H1 (cell line): ENCODE results near the gene CROCC2. TPM values are rescaled to one million over a fixed set of nuclear protein-coding genes. Genes with fewer than 3 reads are reported as not detected.

Experiments used
- BRCA1 ChIP-seq: IDR thresholded peaks from 2 replicates; pipeline ENCODE4 v1.6.1; 2012; ENCODE audit warnings: low read depth, low read length, improper control_type of control experiment
- HDAC6 ChIP-seq: IDR thresholded peaks from one replicate; pipeline ENCODE4 v1.7.1; 2012; ENCODE audit warnings: low read depth, mild to moderate bottlenecking, inconsistent platforms, low read length, moderate library complexity
- polyA plus RNA-seq, 7 experiments: library from polyadenylated mRNA; depleted of rRNA in 3 of 7; stranded (reverse) in 5 of 7; unstranded in 2 of 7; fragments of >200 nt in 5 of 7; fragments of 200-250 nt in 2 of 7; gene quantifications; 1 replicate in 5 of 7; 2 replicates in 1 of 7; 4 replicates in 1 of 7; pipeline versions ENCODE4 v1.2.1 to v1.2.3, GENCODE V29; 2011 to 2013; ENCODE audit warnings: missing spikeins in 2 of 7, mixed read lengths in 2 of 7
- total RNA-seq: library from RNA; stranded (reverse); fragmentation: NEBNext Ultra II Directional; extraction: Animal tissue kit (Norgen Biotek cat#: 25700); gene quantifications from 2 replicates; pipeline ENCODE4 v1.2.1, GENCODE V29; 2021
- TF ChIP-seq, protein P1 (sequence below): fragments of 300-600 bp; sonication (generic); IDR thresholded peaks from 2 replicates; pipeline ENCODE4 v1.7.1; 2012; ENCODE audit warnings: low read length, moderate library complexity, mild to moderate bottlenecking, inconsistent platforms; ENCODE audit not compliant: insufficient replicate concordance

CROCC2 gene
- total and polyA plus RNA-seq, 2 of the 8 experiments (the other 6 are each of a cell fraction or from before 2014, with no cell fraction given), result not detected

DNA sequence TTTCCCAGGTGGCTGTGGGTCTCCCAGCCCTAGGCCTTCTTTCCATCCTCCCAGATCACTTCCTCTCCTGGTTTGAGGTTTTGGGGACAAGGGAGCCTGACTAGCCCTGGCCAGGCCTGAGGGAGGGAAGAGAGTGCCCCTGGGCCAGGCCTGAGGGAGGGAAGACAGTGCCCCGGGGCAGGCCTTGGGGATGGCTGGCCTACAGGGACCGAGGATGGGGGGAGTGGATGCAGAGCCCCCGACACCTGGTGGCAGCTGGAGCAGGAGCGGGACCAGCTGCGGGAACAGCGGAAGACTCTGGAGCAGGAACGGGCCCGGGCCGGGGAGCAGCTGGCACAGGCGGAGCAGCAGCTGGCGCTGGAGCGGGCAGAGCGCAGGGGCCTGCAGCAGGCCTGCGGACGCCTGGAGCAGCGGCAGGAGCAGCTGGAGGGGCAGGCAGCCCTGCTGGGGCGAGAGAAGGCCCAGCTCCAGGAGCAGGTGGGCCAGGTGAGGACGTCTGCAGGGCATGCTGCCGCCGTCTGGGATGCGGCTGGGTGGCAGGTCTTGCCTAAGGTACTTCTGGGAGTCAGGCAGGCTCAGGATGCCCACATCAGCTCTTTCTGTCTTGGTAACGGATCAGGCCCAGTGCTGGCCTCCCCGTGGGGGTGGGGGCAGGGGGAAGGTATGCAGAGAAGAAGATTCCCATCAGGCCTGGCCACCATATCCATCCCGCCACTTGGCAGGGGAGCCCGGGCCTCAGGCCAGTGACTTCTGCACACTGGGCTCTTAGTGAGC, 29.2 kb downstream of the CROCC2 start (continued):
- TF ChIP-seq, protein P1, sequence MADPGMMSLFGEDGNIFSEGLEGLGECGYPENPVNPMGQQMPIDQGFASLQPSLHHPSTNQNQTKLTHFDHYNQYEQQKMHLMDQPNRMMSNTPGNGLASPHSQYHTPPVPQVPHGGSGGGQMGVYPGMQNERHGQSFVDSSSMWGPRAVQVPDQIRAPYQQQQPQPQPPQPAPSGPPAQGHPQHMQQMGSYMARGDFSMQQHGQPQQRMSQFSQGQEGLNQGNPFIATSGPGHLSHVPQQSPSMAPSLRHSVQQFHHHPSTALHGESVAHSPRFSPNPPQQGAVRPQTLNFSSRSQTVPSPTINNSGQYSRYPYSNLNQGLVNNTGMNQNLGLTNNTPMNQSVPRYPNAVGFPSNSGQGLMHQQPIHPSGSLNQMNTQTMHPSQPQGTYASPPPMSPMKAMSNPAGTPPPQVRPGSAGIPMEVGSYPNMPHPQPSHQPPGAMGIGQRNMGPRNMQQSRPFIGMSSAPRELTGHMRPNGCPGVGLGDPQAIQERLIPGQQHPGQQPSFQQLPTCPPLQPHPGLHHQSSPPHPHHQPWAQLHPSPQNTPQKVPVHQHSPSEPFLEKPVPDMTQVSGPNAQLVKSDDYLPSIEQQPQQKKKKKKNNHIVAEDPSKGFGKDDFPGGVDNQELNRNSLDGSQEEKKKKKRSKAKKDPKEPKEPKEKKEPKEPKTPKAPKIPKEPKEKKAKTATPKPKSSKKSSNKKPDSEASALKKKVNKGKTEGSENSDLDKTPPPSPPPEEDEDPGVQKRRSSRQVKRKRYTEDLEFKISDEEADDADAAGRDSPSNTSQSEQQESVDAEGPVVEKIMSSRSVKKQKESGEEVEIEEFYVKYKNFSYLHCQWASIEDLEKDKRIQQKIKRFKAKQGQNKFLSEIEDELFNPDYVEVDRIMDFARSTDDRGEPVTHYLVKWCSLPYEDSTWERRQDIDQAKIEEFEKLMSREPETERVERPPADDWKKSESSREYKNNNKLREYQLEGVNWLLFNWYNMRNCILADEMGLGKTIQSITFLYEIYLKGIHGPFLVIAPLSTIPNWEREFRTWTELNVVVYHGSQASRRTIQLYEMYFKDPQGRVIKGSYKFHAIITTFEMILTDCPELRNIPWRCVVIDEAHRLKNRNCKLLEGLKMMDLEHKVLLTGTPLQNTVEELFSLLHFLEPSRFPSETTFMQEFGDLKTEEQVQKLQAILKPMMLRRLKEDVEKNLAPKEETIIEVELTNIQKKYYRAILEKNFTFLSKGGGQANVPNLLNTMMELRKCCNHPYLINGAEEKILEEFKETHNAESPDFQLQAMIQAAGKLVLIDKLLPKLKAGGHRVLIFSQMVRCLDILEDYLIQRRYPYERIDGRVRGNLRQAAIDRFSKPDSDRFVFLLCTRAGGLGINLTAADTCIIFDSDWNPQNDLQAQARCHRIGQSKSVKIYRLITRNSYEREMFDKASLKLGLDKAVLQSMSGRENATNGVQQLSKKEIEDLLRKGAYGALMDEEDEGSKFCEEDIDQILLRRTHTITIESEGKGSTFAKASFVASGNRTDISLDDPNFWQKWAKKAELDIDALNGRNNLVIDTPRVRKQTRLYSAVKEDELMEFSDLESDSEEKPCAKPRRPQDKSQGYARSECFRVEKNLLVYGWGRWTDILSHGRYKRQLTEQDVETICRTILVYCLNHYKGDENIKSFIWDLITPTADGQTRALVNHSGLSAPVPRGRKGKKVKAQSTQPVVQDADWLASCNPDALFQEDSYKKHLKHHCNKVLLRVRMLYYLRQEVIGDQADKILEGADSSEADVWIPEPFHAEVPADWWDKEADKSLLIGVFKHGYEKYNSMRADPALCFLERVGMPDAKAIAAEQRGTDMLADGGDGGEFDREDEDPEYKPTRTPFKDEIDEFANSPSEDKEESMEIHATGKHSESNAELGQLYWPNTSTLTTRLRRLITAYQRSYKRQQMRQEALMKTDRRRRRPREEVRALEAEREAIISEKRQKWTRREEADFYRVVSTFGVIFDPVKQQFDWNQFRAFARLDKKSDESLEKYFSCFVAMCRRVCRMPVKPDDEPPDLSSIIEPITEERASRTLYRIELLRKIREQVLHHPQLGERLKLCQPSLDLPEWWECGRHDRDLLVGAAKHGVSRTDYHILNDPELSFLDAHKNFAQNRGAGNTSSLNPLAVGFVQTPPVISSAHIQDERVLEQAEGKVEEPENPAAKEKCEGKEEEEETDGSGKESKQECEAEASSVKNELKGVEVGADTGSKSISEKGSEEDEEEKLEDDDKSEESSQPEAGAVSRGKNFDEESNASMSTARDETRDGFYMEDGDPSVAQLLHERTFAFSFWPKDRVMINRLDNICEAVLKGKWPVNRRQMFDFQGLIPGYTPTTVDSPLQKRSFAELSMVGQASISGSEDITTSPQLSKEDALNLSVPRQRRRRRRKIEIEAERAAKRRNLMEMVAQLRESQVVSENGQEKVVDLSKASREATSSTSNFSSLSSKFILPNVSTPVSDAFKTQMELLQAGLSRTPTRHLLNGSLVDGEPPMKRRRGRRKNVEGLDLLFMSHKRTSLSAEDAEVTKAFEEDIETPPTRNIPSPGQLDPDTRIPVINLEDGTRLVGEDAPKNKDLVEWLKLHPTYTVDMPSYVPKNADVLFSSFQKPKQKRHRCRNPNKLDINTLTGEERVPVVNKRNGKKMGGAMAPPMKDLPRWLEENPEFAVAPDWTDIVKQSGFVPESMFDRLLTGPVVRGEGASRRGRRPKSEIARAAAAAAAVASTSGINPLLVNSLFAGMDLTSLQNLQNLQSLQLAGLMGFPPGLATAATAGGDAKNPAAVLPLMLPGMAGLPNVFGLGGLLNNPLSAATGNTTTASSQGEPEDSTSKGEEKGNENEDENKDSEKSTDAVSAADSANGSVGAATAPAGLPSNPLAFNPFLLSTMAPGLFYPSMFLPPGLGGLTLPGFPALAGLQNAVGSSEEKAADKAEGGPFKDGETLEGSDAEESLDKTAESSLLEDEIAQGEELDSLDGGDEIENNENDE, result no peak
- TF ChIP-seq BRCA1 (no peak), HDAC6 (no peak)
